SU-DHL-6 (cell line): ENCODE data around the gene PHKA2.

Experiments
- H2AFZ ChIP-seq: fragments of 200-600 bp; sonication (generic); 2 replicates; pipeline ENCODE4 v1.6.1; 2014; ENCODE audit warnings: low read depth, mild to moderate bottlenecking, moderate library complexity, mixed read lengths, antibody characterized with exemption, low read length; ENCODE audit not compliant: severe bottlenecking
- H3F3A ChIP-seq: fragments of 200-600 bp; shearing (Covaris generic); 2 replicates; pipeline ENCODE4 v1.6.0; 2016; ENCODE audit warnings: antibody characterized with exemption, mild to moderate bottlenecking; ENCODE audit not compliant: insufficient read depth
- H3K27ac ChIP-seq: fragments of 200-600 bp; sonication (generic); 2 replicates; pipeline ENCODE4 v1.5.1; 2016; ENCODE audit warnings: low read depth, mild to moderate bottlenecking, low read length, moderate library complexity, mixed read lengths
- H3K27me3 ChIP-seq: fragments of 200-600 bp; sonication (generic), shearing (Covaris generic); 2 replicates; pipeline ENCODE4 v1.6.0; 2014; ENCODE audit warnings: mild to moderate bottlenecking, low read length
- H3K36me3 ChIP-seq: fragments of 200-600 bp; sonication (generic); 2 replicates; pipeline ENCODE4 v1.6.1; 2014; ENCODE audit warnings: mild to moderate bottlenecking, low read length, mixed read lengths
- H3K4me2 ChIP-seq: fragments of 300-600, 200-600 bp; shearing (Covaris generic), sonication (generic); 2 replicates; pipeline ENCODE4 v1.6.0; 2014; ENCODE audit warnings: low read length, low read depth, mild to moderate bottlenecking; ENCODE audit not compliant: poor library complexity, severe bottlenecking
- H3K4me3 ChIP-seq: fragments of 200-600 bp; sonication (generic); 2 replicates; pipeline ENCODE4 v1.5.1; 2014; ENCODE audit warnings: antibody characterized with exemption, low read length, mild to moderate bottlenecking, mixed read lengths; ENCODE audit not compliant: insufficient read depth, poor library complexity, severe bottlenecking
- H3K79me2 ChIP-seq: fragments of 200-600 bp; sonication (generic); 2 replicates; pipeline ENCODE4 v1.6.1; 2014; ENCODE audit warnings: mild to moderate bottlenecking, low read length, moderate library complexity; ENCODE audit not compliant: insufficient read depth
- H3K9ac ChIP-seq: fragments of 200-600 bp; sonication (generic); 2 replicates; pipeline ENCODE4 v1.7.0; 2014; ENCODE audit warnings: mild to moderate bottlenecking, low read length
- H3K9me2 ChIP-seq: fragments of 200-600 bp; sonication (generic); replicated peaks from 2 replicates; pipeline ENCODE4 v1.6.1; 2014; ENCODE audit warnings: low read length; ENCODE audit not compliant: insufficient read depth
- H3K9me3 ChIP-seq: fragments of 200-600 bp; sonication (generic); 2 replicates; pipeline ENCODE4 v1.6.1; 2014; ENCODE audit warnings: low read length, mixed read lengths; ENCODE audit not compliant: insufficient read depth
- H4K20me1 ChIP-seq: fragments of 200-600 bp; sonication (generic); 2 replicates; pipeline ENCODE4 v1.6.1; 2014; ENCODE audit warnings: low read depth, mild to moderate bottlenecking, antibody characterized with exemption, low read length, moderate library complexity, mixed read lengths
- EZH2phosphoT487 ChIP-seq: fragments of 200-600 bp; sonication (generic), shearing (Covaris generic); conservative IDR thresholded peaks from 2 replicates; pipeline ENCODE4 v1.6.1; 2018; ENCODE audit warnings: mild to moderate bottlenecking, antibody characterized with exemption, low read length, moderate library complexity, mixed read lengths
- TF ChIP-seq, protein P1 (sequence below): fragments of 200-600 bp; sonication (generic); IDR thresholded peaks from one replicate; pipeline ENCODE4 v1.5.1; 2017; ENCODE audit warnings: antibody characterized with exemption, mild to moderate bottlenecking, low read length, moderate library complexity; ENCODE audit not compliant: insufficient read depth, poor library complexity, severe bottlenecking

The PHKA2 gene, protein sequence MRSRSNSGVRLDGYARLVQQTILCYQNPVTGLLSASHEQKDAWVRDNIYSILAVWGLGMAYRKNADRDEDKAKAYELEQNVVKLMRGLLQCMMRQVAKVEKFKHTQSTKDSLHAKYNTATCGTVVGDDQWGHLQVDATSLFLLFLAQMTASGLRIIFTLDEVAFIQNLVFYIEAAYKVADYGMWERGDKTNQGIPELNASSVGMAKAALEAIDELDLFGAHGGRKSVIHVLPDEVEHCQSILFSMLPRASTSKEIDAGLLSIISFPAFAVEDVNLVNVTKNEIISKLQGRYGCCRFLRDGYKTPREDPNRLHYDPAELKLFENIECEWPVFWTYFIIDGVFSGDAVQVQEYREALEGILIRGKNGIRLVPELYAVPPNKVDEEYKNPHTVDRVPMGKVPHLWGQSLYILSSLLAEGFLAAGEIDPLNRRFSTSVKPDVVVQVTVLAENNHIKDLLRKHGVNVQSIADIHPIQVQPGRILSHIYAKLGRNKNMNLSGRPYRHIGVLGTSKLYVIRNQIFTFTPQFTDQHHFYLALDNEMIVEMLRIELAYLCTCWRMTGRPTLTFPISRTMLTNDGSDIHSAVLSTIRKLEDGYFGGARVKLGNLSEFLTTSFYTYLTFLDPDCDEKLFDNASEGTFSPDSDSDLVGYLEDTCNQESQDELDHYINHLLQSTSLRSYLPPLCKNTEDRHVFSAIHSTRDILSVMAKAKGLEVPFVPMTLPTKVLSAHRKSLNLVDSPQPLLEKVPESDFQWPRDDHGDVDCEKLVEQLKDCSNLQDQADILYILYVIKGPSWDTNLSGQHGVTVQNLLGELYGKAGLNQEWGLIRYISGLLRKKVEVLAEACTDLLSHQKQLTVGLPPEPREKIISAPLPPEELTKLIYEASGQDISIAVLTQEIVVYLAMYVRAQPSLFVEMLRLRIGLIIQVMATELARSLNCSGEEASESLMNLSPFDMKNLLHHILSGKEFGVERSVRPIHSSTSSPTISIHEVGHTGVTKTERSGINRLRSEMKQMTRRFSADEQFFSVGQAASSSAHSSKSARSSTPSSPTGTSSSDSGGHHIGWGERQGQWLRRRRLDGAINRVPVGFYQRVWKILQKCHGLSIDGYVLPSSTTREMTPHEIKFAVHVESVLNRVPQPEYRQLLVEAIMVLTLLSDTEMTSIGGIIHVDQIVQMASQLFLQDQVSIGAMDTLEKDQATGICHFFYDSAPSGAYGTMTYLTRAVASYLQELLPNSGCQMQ

DNA sequence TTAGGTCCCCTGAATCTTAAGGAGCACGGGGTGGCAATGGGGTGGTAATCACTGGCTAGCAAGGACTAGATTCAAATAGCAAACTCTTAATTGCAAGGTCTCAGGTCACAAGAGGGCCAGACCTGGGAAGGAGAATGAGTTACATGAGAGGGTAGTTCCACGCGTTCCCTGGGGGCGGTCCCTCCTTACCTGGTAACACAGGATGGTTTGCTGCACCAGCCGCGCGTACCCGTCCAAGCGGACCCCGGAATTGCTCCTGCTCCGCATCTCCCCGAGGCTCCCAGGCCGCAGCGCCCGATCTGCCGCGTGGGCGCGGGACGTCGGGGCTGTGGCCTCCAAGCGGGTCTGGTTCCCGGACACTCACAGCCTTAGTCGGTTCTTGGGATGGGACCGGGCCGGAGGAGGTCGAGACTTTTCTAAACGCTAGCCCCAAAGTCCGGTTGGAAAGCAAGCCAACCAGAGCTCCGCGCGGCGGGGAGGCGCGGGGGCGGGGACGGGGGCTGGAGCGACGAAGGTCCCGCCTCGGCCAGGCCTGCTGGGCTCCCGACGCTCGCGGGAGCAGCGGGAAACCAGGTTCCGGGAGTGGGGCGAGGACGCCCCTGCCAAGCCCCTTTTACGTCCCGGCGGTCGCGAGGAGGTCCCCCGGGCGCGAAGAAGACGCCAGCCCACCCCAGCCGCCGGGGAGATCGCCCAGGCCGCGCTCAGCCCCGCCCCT is at the start of gene PHKA2:
PHKA2 (minus strand) TSS at position 449 of the 715 bp plus-strand sequence; CDS start at position 267, 182 bp downstream.
- Histone ChIP-seq H3K9me3 (no peaks in the 10 kb centered on the region), H3K36me3 (no peaks in the 10 kb centered on the region), H3K9me2 (no peaks in the 10 kb centered on the region), H4K20me1 (no peaks in the 10 kb centered on the region), H3F3A (no peaks in the 10 kb centered on the region), H3K79me2 (peaks cover 10% of the 10 kb centered on the region; the same call in 1 of the 2 replicates), H3K4me2 (peak within 1 kb of the TSS; percentile 95), H3K27me3 (no peaks in the 10 kb centered on the region), H3K4me3 (peak within 1 kb of the TSS; percentile 90), H3K9ac (peak within 1 kb of the TSS; percentile 74), H3K27ac (peak within 1 kb of the TSS; percentile 68), H2AFZ (peak within 1 kb of the TSS; percentile 89)
- TF ChIP-seq EZH2phosphoT487 = no peak
- TF ChIP-seq, protein P1, sequence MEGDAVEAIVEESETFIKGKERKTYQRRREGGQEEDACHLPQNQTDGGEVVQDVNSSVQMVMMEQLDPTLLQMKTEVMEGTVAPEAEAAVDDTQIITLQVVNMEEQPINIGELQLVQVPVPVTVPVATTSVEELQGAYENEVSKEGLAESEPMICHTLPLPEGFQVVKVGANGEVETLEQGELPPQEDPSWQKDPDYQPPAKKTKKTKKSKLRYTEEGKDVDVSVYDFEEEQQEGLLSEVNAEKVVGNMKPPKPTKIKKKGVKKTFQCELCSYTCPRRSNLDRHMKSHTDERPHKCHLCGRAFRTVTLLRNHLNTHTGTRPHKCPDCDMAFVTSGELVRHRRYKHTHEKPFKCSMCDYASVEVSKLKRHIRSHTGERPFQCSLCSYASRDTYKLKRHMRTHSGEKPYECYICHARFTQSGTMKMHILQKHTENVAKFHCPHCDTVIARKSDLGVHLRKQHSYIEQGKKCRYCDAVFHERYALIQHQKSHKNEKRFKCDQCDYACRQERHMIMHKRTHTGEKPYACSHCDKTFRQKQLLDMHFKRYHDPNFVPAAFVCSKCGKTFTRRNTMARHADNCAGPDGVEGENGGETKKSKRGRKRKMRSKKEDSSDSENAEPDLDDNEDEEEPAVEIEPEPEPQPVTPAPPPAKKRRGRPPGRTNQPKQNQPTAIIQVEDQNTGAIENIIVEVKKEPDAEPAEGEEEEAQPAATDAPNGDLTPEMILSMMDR = no peak

DNA sequence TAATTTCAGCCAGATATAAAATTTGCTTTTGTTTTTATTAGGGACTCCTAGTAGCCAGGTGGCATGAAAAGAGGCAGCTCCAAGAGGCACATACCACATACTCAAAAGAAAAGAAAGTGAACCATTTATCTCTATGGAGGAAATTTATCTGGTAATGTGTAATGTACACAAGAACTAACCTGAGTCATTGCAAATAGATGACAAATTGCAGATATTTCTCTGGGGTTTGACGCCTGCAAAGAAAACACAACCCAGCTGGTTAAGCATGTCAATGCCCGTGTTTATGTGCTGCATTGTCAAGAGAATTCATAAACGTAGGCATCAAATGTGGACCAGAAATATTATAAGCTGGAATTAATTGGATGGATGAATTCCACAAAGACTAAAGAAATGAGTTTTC is 46.9 kb upstream of the PHKA2 start:
- no peaks in the 10 kb centered on the region for H3K79me2 ChIP-seq
- no peak overlapping the region for H2AFZ ChIP-seq
- no peaks in the 10 kb centered on the region for H3K9me2 ChIP-seq
- H3K9ac ChIP-seq = no peak overlapping the region
- H3K27me3 ChIP-seq = no peaks in the 10 kb centered on the region
- H3F3A ChIP-seq = no peaks in the 10 kb centered on the region
- H3K4me3 ChIP-seq = no peak overlapping the region
- H3K27ac ChIP-seq = no peak overlapping the region
- H3K36me3 ChIP-seq = no peaks in the 10 kb centered on the region
- no peaks in the 10 kb centered on the region for H4K20me1 ChIP-seq
- no peaks in the 10 kb centered on the region for H3K9me3 ChIP-seq
- no peak overlapping the region for H3K4me2 ChIP-seq
- TF ChIP-seq, protein P1 = no peak
- no peak for TF ChIP-seq EZH2phosphoT487

DNA sequence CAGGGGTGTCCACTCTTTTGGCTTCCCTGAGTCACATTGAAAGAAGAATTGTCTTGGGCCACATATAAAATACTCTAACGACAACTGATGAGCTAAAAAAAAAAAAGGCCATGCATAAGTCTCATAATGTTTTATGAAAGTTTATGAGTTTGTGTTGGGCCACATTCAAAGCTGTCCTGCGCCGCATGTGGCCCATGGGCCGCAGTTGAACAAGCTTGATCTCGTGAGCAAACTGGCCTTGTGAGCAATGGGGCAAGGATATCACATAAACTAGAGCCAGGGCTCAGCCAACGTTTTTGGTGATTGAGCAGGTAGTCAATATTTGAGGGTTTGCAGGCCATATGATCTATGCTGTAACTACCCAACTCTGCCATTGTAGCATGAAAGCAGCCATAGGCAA is 44.6 kb upstream of the PHKA2 start:
- Histone ChIP-seq H3K4me2 (no peak overlapping the region), H3K27ac (no peak overlapping the region), H3K9me3 (no peaks in the 10 kb centered on the region), H3K79me2 (no peaks in the 10 kb centered on the region), H2AFZ (no peak overlapping the region), H3K27me3 (no peaks in the 10 kb centered on the region), H3K36me3 (no peaks in the 10 kb centered on the region), H3K9ac (no peak overlapping the region), H3K9me2 (no peaks in the 10 kb centered on the region), H3K4me3 (no peak overlapping the region), H3F3A (no peaks in the 10 kb centered on the region), H4K20me1 (no peaks in the 10 kb centered on the region)
- TF ChIP-seq, protein P1 = no peak
- TF ChIP-seq EZH2phosphoT487 = no peak
